Measurements from ENCODE around the gene ZBTB42.

The ZBTB42 gene

DNA sequence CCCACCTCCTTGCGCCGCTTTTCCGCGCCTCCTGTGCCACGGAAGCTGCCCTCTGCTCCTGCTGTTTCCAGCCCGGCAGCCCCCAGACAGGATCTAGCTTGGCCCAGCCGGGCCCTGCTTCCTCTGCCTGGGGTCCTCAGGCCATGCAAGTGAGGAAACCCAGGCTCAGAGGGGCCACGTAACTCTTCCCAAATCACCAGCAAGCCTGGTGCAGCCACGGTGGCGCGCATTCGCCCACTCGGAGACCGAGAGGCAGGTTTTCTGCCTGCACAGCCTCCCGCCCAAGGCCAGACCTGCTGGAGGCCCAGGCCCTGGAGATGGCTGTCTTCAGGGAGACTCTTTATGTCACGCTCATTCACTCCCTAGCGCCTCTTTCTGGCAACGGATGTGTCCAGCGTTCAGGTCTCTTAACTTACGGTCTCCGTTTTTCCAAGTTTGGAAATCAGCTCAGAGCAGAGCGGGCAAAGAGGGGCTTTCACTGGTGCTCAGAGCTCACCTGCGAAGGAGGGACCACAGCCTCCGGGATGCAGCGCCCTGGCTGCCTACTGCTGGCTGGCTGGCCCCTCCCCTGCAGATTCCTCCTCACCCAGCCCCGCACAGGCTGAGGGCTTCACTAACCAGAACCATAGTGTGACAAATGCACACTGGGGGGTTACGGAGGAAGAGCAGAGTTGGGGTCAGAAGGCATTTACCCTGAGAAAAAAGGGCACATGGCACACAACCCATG is 43.6 kb downstream of the ZBTB42 start:
- DNase-seq: no peak

DNA sequence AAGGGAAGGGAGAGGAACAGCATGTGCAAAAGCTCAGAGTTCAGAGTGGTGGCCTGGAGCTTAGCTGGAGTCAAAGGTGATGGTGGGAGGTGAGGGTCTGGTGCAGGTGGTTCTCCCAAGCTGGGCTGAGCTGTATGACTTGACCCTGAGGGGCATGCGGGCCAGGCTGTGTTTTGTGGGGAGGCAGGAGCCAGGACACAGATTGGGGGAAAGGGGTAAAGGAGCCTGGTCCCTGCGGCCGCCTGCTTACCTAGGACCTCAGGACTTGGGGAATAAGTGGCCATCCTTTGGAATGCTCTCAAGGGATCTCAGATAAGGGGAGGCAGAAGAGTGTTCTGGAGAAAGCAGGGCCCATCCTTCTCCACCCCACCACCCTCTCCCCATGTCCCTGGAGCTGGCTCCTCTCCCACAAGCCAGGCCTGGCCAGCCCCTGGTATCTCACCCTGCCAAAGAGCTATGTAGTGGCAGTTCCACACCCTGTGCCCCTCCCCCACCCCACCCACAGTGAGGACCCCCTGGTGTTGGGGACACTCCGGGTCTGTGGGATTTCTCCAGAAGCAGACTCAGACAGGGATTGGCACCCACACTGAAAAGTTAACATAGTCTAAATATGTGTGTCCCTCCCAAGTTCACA is 44.2 kb downstream of the ZBTB42 start:
- DNase-seq: no peak

DNA sequence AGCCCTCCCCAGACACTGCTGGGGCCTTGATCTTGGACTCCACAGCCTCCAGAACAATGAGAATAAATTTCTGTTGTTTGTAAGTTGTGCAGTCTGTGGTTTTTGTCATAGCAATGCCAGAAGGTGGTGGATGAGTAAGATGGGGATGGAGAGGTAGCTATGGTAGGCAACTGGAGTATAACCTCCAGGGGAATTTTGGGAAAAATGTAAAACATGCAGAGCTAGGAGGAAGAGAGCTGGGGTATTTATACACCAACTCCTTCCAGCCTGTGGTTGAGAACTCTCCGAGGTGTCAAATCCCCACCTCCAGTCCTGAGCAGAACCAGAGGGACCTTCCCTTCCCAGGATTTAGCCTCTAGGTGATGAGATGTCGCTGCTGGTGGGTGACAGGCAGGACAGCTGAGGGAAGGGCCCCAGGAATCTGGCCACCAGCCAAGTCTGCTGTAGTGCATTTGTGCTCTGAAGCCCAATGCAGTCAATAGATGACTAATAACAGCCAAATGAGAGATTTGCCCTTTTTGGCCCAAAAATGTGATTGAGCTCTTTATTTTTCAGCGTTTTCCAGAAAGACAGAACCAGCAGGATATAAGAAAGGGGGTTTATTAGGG is 45.0 kb downstream of the ZBTB42 start:
- DNase-seq: no peak

DNA sequence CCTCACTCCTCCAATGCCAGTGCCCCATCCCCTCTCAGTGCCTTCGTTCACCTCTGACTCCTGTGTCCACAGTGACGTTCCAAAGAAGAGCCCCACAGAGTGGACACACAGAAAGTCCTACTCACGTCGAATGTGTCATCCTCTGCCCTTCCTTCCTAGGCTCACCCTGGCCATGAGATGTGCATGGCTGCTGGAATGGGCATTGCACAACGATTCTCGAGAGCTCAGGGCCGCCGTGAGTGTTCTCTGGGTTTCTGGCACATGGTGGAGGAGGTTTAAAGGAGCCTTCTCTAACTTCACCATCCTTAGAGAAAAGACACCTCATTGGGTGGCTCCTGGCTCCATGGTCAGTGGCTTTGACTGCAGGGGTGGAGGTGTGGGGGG is 51.4 kb downstream of the ZBTB42 start:
- no peak for DNase-seq

All from NCI-H187 (cell line).